ENCODE results near the gene KAZN. TPM values are rescaled to one million over a fixed set of nuclear protein-coding genes. Genes with fewer than 3 reads are reported as not detected.

The KAZN gene
- total and polyA plus RNA-seq, 11 donors = 0.65 to 6.5 (median 2.3) TPM

GRCh38 chr1:14647777-14648176, 49.3 kb downstream of the KAZN start:
- peaks cover 0 to 6% (median 0%) of the 10 kb centered on the region in 9 donors for H3K27me3 ChIP-seq
- TF ChIP-seq POLR2A (IDR thresholded peaks at IDR 0.05) = no peak
- no peak for TF ChIP-seq CTCF (IDR thresholded peaks at IDR 0.05)
- DNase-seq = no peak
- H3K4me3 ChIP-seq = no peak overlapping the region
- ATAC-seq = no peak
- H3K27ac ChIP-seq = no peak overlapping the region
- H3K9me3 ChIP-seq = peaks cover 0 to 27% (median 7%) of the 10 kb centered on the region in 12 donors
- no peaks in the 10 kb centered on the region for H3K4me1 ChIP-seq
- no peaks in the 10 kb centered on the region for H3K36me3 ChIP-seq
- 42 to 62% (median 53%) methylated on average over 3 of the region's 3 CpGs for WGBS, 4 donors
- intact Hi-C loops (cut with DNase I) = no loop called here

GRCh38 chr1:14648391-14648790, 49.9 kb downstream of the KAZN start:
- TF ChIP-seq POLR2A (IDR thresholded peaks at IDR 0.05) (no peak), CTCF (IDR thresholded peaks at IDR 0.05) (no peak)
- Histone ChIP-seq H3K4me3 (no peak overlapping the region), H3K4me1 (no peaks in the 10 kb centered on the region), H3K9me3 (peaks cover 0 to 21% (median 7%) of the 10 kb centered on the region in 12 donors), H3K36me3 (no peaks in the 10 kb centered on the region), H3K27me3 (peaks cover 0 to 6% (median 0%) of the 10 kb centered on the region in 9 donors), H3K27ac (no peak overlapping the region)
- intact Hi-C loops (cut with DNase I) = no loop called here
- WGBS, 4 donors = 61 to 68% (median 62%) methylated on average over 3 of the region's 3 CpGs
- ATAC-seq = no peak
- no peak for DNase-seq

- Histone ChIP-seq H3K27ac (no peak overlapping the region), H3K9me3 (peaks cover 0 to 14% (median 7%) of the 10 kb centered on the region in 12 donors), H3K4me3 (no peak overlapping the region), H3K36me3 (no peaks in the 10 kb centered on the region), H3K27me3 (peaks cover 0 to 6% (median 0%) of the 10 kb centered on the region in 9 donors), H3K4me1 (no peaks in the 10 kb centered on the region)
- ATAC-seq (no peak), DNase-seq (no peak)
- TF ChIP-seq CTCF (IDR thresholded peaks at IDR 0.05) = no peak
- TF ChIP-seq POLR2A (IDR thresholded peaks at IDR 0.05) = no peak
- intact Hi-C loops (cut with DNase I) = no loop called here
- WGBS, 4 donors = 50 to 63% (median 53%) methylated on average over 9 of the region's 9 CpGs
Measured at GRCh38 chr1:14648896-14649855, 50.7 kb downstream of the KAZN start.

GRCh38 chr1:14649976-14650375, 51.5 kb downstream of the KAZN start:
- H3K36me3 ChIP-seq = no peaks in the 10 kb centered on the region
- H3K4me3 ChIP-seq = no peak overlapping the region
- ATAC-seq = no peak
- no peaks in the 10 kb centered on the region for H3K4me1 ChIP-seq
- WGBS, 4 donors = 96 to 100% (median 99%) methylated on average over 1 of the region's 1 CpG
- peaks cover 0 to 8% (median 4%) of the 10 kb centered on the region in 12 donors for H3K9me3 ChIP-seq
- DNase-seq = no peak
- H3K27me3 ChIP-seq = peaks cover 0 to 8% (median 0%) of the 10 kb centered on the region in 9 donors
- intact Hi-C loops (cut with DNase I) = no loop called here
- no peak overlapping the region for H3K27ac ChIP-seq
- TF ChIP-seq CTCF (IDR thresholded peaks at IDR 0.05) (no peak), POLR2A (IDR thresholded peaks at IDR 0.05) (no peak)
